ENCODE measurements around the gene EMILIN2.
"Not testable (repeated sequence)": the region's sequence is repeated elsewhere in the genome, so short reads cannot be mapped to it uniquely, and the experiment has no call there.

The EMILIN2 gene

DNA sequence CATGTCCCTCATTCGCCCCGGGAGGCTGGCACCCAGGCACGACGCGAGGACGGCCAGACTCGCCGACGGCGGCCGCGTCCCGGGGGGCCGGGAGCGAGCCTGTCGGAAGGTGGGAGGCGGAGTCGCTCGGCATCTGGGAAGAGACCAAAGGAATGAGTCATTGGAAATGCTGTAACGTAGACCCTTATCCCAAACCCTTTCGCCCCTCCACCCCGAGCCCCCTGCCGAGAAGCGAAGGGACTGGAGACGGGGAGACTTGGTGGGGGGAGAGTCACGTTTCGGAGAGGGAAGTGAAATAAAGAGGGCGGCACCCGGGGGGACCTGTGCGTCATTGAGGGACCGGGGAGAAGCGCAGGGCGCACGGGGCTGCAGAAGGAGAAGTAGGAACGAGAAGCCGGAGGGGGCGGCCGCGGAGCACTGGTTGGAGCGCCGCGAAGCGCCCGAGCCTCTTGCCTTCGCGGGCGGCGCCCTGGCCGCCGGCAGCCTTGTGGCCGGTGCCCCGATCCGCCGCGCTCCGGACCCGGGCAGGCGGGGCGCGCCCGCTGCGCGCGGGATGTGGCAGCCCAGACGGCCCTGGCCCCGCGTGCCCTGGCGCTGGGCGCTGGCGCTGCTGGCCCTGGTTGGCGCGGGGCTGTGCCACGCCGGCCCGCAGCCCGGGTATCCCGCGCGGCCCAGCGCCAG lies at the start of gene EMILIN2:
EMILIN2 (plus strand) TSS at position 371 of the 681 bp plus-strand sequence; CDS start at position 554, 183 bp downstream.
- peak; percentile 68 for DNase-seq

DNA sequence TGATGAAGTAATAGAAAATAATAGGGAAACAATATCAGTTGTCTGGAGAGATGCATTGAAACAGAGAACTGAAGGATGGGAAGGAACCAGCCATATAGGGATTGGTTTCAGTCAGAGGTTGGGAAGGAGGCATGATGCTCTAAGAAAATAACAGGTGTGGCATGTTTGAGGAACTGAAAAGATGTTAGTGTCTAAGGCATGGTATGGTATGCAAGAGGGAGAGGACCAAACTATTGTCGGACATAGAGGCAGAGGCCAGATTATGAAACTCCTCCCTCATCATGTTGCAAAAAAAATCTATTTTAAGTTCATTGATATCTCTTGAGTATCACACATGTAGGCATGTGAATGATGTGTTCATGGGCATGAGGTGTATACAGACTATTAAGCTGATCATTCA lies 48.9 kb upstream of the EMILIN2 start:
- DNase-seq = no peak

DNA sequence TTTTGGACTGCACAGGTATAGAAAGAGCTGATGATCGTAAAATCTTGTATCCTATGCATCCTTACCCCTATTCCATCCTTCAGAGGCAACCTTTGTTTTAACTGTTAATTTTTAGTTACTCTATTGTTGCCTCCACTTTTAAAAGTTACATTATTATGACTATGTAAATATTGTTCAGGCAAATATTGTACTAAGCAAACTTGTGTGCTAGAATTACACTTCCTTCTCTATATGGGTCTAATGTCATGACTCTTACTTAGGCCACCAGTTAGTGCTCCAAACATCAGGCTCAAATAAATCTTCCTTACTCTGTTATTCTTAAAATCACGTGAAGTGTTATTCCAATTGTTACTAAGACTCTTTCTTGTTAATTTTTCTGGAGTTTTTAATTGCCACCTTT lies 47.4 kb upstream of the EMILIN2 start:
- no peak for DNase-seq

DNA sequence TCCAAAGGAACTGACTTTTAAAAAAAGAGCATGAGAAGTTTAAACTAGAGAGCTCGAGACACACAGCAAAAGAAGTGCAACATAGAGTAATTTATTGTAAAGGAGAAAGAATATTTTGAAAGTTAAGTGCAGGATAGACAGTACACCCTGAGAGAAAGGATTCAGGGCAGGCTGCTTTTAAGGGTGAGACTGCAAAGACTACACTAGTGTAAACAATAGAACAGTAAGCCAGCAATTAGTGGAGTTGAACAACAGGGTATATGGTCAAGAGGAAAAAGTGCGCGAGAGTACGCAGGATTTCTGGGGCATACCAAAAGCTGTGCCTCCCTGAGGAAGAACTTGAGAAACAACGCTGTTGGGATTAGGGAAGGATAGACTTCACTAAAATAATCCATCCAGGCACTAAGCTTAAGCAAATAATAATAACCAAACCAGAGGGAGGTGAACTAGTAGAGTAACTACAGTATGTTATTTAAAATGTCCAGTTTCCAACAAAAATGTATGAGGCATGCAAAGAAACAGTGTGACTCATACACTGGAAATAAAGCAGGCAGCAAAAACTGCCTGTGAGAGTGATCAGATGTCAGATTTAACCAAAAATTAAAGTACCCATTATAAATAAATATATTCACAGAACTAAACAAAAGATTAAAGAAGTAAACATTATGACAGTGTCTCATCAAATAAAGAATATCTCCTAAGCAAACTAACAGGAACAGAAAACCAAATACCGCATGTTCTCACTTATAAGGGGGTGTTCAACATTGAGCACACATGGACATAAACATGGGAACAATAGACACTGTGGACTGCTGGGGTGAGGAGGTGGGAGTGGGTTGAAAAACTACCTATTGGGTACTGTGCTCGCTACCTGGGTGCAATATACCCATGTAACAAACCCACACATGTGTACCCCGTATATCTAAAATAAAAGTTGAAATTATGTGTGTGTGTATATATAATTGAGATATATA lies 40.5 kb upstream of the EMILIN2 start:
- DNase-seq = no peak

DNA sequence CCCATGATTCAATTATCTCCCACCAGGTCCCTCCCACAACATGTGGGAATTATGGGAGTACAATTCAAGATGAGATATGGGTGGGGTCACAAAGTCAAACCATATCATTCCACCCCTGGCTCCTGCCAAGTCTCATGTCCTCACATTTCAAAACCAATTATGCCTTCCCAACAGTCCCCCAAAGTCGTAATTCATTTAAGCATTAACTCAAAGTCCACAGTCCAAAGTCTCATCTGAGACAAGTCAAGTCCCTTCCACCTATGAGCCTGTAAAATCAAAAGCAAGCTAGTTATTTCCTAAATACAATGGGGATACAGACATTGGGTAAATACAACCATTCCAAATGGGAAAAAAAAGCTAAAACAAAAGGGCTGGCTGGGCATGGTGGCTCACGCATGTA lies 38.2 kb upstream of the EMILIN2 start:
- DNase-seq = not testable (repeated sequence)

DNA sequence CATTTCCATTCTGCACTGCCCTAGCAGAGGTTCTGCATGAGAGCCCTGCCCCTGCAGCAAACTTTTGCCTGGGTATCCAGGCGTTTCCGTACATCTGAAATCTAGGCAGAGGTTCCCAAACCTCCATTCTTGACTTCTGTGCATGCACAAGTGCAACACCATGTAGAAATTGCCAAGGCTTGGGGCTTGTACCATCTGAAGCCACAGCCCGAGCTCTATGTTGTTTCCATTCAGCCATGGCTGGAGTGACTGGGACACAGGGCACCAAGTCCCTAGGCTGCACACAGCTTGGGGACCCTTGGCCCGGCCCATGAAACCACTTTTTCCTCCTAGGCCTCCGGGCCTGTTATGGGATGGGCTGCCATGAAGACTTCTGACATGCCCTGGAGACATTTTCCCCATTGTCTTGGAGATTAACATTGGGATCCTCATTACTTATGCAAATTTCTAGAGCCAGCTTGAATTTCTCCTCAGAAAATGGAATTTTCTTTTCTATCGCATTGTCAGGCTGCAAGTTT lies 37.1 kb upstream of the EMILIN2 start:
- not testable (repeated sequence) for DNase-seq

DNA sequence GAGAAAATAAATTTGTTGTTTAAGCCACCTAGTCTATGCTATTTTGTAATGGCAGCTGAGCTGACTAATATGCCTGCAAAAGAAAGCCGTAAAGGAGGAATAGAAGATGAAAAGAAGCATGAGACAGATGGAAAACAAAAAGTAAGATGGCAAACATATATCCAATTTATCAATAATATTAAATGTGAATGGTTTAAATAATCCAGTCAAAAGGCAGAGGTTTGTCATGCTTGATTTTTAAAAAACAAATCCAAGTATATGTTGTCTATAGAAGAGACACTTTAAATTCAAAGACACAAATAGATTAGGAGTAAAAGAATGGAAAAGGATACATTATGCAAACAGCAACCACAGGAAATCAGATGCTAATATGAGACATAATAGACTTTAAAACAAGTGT lies 35.4 kb upstream of the EMILIN2 start:
- DNase-seq = no peak

DNA sequence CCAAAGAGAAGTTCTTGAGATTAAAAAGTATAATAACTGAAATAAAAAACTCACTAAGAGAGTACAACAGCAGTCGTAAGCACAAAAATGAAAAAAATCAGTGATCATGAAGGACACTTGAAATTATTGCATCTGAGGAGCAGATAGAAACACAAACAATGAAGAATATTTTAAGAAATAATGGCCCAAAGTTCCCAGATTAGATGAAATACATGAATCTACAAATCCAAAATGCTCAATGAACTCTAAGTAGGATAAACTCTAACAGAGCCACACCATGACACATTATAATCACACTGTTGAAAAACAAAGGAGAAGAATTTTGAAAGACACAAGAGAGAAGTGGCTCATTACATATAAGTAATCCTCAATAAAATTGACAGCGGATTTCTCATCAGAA lies 31.9 kb upstream of the EMILIN2 start:
- DNase-seq = no peak

DNA sequence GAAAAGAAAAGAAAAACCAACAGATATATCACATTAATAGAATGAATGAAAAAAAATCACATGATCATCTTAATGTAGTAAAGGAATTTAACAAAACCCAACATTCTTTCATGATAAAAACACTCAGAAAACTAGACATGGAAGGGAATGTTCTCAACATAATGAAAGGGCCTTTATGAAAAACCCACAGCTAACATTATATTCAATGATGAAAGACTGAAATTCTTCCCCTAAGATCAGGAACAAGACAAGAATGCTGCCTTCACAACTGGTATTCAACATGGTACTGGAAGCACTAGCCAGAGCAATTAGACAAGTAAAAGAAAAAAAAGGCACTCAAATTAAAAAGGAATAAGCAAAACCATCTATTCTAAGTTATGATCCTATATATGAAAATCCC lies 28.5 kb upstream of the EMILIN2 start:
- no peak for DNase-seq

DNA sequence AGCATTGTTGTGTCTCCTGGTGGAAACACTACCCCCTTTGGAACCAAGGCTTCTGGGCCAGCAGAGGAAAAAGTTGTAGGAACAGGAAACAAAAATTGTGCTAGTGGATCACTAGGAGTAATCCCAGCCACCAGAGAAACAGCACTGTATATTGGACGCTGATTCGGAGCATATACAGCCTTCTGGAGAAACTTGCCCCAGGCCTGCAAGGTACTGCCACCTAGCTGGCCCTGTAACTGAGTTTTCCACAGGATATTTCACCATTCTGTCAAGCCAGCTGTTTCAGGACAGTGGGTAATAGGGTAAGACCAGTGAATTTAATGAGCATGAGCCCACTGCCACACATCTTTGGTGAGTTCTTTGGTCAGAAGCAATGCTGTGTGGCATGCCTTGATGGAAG lies 25.1 kb upstream of the EMILIN2 start:
- no peak for DNase-seq

DNA sequence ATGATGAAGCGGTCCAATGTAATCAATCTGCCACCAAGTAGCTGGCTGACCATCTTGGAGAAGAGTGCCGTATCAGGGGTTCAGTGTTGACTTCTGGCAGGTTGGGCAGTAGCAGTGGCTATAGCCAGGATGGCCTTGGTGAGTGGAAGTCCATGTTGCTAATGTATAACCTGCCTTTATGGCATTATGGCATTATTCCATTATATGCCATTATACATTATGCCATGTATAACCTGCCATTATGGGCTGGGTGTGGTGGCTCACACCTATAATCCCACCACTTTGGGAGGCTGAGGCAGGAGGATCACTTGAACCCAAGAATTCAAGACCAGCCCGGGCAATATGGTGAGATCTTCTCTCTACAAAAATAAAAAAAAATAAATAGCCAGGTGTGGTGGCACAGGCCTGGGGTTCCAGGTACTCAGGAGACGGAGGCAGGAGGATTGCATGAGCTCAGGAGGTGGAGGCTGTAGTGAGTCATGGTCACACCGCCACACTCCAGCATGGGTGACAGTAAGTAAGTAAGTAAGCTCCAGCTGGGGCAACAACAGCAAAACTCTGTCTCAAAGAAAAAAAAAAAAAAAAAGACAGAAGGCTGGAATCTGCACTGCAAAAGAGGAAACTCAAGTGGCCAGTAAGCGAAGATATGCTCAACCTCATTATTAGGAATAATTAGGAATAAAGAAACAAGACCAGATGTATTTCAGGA lies 24.4 kb upstream of the EMILIN2 start:
- DNase-seq = no peak

DNA sequence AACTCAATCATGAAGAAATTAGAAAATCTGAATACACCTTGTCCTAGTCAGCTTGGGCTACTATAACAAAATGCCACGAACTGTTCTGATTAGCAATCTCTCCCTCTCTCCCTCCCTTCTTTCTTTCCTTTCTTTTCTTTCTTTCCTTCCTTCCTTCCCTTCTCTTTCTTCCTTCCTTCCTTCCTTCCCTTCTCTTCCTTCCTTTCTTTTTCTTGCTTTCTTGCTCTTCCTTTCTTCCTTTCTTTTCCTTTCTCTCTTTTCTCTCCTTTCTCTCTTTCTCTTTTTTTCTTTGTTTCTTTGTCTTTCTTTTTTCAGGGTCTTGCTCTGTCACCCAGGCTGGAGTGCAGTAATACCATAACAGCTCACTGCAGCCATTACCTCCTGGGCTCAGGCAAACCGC lies 23.6 kb upstream of the EMILIN2 start:
- no peak for DNase-seq

DNA sequence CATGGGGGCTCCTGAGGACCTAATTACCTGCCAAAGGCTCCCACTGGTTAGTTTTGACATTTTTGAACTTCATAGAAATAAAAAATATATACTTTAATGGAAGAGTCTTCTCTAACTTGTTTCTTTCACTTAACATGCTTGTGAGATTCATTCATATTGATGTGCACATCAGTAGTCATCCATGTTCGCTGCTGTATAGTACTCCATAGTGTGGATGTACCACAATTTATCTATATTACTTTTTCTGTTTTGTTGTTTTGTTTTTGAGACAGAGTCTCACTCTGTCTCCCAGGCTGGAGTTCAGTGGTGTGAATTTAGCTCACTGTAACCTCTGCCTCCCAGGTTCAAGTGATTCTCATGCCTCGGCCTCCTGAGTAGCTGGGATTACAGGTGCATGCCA lies 22.8 kb upstream of the EMILIN2 start:
- no peak for DNase-seq

DNA sequence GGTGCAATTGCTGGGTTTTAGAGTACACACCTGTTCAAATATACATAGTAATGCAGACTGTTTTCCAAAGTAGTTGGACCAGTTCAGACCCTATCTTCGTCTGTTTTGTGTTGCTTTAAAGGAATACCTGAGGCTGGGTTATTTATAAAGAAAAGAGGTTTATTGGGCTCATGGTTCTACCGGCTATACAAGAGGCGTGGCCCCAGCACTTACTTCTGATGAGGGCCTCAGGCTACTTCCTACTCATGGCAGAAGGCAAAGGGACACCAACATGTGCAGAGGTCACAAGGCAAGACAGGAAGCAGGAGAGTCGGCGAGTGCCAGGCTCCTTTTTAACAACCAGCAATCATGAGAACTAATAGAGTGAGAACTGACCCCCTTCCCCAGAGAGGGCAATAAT lies 21.9 kb upstream of the EMILIN2 start:
- no peak for DNase-seq

DNA sequence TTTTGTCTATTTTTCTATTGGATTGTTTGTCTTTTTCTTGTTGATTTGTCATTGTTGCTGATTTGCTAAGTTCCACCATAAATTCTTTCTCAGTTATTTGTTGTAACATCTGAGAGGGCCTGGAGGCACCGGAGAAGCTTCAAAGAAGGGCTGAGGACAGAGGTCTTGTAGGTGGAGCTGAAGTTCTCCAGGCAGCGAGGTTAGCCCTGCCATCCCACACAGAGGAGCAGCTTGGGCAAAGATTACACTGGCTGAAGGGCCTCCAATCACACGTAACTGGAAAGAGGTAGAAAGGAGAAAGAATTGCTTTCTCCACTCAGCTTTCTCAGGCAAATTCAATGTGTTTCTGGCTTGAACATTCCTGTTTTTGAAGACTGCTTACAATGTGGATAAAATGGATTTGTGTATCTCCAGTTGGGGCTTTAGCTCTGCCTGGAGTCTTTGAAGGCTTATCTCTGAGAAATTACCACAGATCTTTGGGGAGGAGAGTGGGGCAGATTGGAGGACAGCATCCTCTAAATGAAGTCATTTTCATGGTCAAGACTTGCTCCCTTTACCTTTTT lies 21.1 kb upstream of the EMILIN2 start:
- DNase-seq = no peak

DNA sequence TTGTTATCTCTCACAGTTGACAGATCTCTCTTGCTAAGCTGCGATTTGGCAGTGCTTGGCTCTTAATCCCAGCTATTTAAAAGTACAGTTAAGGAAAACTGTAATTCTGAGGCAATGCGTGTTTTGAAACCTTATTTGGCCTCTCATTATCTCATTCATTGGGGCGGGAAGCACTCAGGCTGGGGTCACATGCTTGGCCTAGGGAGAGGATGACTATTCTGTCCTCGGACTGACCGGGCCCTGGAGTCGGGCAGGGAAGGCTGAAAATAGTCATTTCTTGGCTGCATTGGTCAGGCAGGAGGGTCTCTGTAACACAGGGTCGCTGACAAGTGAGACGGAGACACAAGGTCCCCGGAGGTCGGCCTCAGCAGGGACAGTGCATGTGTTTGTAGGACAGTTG lies 20.2 kb upstream of the EMILIN2 start:
- DNase-seq = no peak

DNA sequence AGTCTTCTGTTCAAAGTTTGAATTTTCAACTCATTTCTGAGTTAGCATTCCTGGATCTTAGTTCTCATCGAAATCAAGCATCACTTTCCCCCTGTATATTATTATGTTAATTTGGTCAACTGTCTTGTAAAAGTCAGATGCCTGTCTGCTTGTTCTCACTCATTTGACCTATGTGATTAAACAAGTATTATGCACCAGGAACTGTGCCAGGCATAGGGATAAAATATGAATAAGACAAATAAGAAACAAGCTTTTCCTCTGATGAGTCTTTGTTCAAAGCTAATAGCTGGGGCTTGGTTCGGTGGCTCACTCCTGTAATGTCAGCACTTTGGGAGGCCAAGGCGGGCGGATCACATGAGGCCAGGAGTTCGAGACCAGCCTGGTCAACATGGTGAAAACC lies 19.7 kb upstream of the EMILIN2 start:
- no peak for DNase-seq

DNA sequence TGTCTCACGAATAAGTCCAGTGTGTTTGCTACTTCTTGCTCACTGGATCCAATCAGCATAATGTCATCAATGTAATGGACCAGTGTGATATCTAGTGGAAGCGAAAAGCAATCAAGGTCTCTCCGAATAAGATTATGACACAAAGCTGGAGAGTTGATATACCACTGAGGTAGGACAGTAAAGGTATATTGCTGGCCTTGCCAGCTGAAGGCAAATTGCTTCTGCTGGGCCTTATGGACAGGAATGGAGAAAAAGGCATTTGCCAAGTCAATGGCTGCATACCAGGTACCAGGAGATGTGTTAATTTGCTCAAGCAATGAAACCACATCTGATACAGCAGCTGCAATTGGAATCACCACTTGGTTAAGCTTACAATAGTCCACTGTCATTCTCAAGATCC lies 10.7 kb upstream of the EMILIN2 start:
- not testable (repeated sequence) for DNase-seq

DNA sequence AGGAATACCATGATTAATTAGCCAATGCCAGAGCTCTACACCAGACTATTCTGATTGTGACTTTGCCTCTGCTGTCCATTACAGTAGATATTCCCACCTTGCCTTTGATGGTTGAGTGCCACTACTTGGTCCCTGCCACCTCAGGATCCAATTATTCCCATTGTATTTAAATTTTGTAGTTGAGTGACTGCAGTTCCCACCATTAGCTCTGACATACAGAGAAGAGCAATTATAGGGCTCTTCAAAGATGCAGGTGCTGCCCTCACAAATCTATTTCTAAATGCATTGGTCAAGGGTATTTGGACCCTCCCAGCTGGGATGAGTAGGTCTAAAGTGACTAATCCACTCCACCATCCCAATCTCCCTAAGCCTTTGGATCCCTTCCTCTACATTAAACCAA lies 9.5 kb upstream of the EMILIN2 start:
- DNase-seq = not testable (repeated sequence)

DNA sequence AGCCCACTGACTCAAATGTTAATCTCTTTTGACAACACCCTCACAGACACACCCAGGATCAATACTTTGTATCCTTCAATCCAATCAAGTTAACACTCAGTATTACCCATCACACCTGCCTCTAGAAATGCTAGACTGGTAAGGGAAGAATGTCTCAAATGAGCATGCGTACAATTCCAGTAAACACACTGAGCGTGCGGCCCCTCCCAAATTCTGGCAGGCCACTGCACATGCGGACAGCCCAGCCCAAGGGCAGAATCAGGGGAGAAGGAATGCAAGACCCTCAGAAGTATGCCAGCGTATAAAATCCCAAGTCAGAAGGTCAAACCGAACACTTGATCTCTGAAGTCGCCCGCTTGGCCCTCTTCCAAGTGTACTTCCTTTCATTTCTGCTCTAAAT lies 7.6 kb upstream of the EMILIN2 start:
- no peak for DNase-seq

DNA sequence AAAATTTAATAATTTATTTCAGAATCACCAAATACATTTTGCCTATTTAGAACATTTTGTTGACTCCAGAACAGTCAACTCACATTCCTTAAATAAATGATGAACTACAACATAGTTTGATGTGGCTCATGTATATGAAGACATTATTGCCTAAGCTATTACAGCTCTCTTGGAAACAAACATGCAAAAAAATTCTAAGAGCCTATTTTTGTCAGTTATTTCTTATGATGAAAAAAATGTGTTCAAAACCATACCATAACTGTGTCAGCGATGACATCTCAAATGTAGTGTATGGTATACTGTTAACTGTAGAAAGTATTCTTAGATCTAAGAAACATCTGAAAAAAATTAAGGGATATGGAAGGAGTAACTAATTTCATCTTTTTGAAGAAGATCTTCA lies 6.3 kb upstream of the EMILIN2 start:
- DNase-seq = no peak

DNA sequence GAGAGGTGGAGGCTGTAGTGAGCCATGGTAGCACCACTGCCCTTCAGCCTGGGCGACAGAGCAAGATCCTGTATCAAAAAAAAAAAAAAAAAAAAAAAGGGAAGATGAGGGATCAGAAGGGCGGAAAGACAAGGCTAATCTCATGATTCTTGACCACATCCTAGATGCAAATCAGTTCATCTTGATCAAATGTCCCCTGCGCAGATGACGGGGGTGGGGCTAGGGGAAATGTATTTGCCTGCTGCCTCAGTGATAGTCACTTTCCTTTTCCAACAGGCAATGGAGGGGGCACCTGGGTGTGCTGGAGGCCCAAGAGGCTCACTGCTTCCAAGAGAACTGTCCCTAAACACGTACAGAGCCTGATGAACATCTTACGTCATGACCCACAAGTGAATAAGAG lies 3.7 kb upstream of the EMILIN2 start:
- no peak for DNase-seq

DNA sequence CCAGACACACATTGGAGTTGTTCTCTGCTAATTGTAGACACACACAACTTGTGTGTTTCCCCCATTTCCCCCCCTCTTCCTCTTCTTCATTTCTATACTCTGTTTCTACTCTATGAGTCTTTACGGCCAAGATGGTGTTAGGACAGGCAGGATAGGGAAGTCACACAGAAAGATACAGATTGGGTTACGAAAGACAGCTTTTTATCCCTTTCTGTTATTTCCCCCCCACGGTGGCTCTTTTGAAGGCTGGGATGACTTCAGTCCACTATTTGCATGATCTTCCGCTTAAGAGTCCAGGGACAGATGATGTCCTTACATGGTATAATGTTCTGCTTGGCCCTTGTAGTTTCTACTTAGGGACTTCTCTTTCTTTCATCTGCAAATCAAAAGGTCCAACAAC lies 1.6 kb upstream of the EMILIN2 start:
- DNase-seq = no peak

All from activated CD4-positive, alpha-beta T cell treated with anti-CD3 and anti-CD28 coated beads for 48 hours (primary cell).